Midbrain (tissue), 1 donor: Measurements from ENCODE around the gene HSPA4.
"Not testable (repeated sequence)": the region's sequence is repeated elsewhere in the genome, so short reads cannot be mapped to it uniquely, and the experiment has no call there.

ENCODE experiments used
- DNase-seq: peaks from one replicate; lab custom pipeline; 2025; lab: John Stamatoyannopoulos, UW

HSPA4 gene

GRCh38 chr5:133051542-133052316, at the start of gene HSPA4:
Gene HSPA4 (plus strand): TSS chr5:133052013. CDS start chr5:133052251, 238 bp downstream.
- peak; percentile 98 for DNase-seq

- DNase-seq = no peak
Measured at GRCh38 chr5:133006653-133007052, 45.2 kb upstream of the HSPA4 start.

GRCh38 chr5:133008455-133008854, 43.4 kb upstream of the HSPA4 start:
- not testable (repeated sequence) for DNase-seq

- no peak for DNase-seq
Measured at GRCh38 chr5:133015466-133015865, 36.3 kb upstream of the HSPA4 start.

DNA sequence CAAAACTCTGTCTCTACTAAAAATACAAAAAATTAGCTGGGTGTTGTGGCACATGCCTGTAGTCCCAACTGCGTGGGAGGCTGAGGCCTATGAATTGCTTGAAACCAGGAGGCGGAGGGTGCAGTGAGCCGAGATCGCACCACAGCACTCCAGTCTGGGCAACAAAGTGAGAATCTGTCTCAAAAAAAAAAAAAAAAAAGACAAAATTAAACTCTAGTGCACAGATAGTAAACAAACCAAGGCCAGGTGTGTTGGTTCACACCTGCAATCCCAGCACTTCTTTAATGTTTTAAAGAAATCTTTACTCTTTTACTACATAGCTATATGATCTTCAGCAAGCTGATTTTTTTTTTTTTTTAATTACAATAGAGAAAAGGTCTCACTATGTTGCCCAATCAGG, 33.8 kb upstream of the HSPA4 start:
- no peak for DNase-seq

DNA sequence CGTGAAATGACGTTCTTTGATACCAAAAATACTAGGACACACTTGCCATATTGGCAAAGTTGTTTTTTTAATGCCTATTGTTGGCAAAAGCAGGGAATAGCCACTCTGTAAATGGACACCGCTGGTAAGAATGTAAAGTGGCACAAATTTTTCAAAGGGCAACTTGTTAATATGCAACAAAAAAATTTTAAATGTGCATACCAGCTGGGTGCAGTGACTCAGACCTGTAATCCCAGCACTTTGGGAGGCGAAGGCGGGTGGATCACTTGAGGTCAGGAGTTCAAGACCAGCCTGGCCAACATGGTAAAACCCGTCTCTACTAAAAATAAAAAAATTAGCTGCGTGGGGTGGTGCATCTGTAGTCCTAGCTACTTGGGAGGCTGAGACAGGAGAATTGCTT, 32.3 kb upstream of the HSPA4 start:
- not testable (repeated sequence) for DNase-seq

DNA sequence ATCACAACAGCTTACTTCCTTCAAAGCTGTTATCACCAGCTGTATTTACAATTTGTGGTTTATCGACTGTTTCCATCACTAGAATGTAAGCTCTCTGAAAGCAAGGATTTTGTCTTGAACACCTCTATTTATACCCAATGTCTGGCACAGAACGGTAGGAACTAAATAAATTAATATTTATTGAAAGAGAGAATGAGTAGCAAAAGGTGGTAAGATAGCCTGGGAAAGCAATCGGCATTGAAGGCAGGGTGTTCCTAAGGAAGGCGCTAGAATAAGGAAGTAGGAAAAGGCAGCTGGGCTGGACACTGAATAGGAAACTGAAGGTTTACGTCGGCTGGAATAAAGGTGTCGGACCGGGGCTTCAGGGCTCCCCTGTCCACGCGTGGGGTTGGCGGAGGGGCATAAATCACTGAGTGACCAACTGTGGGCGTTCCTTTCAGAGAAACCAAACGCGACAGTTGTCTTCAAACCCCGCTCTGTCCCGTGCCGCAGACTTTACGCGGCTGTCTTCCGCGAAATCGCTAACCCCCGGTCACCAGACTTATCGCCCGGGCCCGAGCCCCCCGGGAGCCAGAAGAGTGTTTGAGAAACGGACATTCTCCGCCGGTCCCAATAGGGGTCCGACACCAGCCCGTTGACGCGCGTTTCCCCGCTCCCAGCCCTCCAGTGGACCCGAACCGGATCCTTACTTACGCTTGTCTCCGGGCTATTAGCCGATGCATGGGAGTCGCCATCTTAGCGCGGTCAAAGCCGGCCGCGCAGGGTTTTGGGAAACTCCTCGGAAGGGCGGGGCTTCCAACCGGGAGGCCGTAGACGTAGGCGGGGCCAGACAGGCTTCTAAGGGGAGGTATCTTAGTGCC, 25.8 kb upstream of the HSPA4 start, which contains the start of gene ZCCHC10:
Gene ZCCHC10 (minus strand): TSS at position 746 of the 860 bp plus-strand sequence. CDS start 12 bp downstream, at position 734.
- peak; percentile 94 for DNase-seq

DNA sequence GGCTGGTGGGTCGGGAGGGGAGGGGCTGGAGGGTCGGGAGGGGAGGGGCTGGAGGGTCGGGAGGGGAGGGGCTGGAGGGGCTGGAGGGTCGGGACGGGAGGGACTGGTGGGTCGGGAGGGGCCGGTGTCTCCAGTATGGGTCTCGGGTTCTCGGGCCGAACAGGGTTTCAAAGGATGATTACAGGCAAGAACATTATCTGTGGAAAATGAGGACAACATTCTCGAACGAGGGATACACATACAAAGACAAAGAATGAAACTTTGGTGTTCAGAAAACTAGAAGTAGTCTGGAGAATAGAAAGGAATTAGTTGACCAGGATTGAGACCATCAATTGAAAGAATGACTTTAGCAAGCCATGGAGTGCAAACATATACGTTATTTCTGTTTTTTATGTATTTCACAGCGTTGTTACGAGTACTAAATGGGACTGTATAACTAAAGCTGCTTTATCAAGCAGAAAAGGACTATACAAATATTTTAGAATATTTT, 25.1 kb upstream of the HSPA4 start:
- peak; percentile 70 for DNase-seq

DNA sequence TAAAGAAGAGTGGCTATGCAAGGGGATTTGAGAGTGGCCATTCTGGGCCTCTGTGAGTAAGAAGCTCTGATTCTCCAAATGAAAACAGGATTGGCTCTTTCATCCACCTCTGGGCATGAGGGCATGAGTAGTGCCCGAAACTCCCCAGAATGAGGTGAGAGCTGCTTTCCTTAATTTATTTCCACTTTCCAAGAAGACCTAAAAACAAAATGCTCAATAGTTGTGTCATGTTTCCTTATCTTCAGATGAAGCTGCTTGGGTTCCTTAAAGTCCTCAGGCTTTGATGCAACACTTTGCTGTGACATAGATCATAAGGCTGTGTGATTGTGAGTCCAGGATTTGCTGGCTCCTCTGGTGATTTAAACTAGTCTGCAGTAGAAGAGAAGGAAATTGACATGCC, 22.4 kb upstream of the HSPA4 start:
- DNase-seq = no peak

GRCh38 chr5:133030343-133031005, 21.3 kb upstream of the HSPA4 start:
- no peak for DNase-seq

DNA sequence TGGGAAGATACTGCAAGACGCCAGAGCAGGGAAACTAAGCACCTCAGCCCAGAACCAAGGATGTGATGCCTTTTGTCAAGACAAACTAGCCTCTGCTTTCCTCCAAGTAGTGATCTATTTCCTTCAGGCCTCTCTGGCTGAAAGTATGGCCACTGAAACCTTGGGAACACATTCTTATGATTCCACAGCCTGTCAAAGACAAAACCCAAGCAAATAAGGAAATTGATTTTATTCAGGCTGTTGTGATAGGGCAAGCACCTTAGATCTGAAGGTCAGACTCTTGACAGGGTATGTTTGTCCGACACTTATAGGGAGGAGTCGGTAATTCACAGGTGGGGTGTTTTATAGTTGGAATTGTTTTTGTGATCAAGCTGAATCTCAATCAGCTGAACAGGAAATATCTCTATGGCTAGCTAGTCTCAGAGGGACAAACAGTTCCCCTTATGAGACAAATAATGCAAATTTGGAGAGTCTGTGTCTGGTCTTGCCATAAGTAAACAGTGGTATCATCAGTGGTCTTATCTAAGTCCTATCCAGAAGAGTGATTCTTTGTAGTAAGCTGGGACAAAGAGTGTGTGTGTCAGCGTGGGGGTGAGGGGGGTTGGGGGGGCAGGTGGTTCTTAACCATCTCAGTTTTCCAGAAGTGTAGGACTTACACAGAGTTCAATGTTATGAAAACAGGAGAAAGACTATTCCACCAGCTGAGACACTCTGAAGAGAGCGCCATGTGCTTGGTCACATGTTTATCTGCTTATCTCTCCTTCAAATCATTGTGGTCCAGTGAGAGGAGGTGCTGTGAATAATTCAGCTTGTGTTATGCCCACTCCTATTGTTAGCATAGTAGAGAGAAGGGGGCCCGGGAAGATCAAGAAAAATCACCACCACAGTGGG, 18.7 kb upstream of the HSPA4 start:
- no peak for DNase-seq

DNA sequence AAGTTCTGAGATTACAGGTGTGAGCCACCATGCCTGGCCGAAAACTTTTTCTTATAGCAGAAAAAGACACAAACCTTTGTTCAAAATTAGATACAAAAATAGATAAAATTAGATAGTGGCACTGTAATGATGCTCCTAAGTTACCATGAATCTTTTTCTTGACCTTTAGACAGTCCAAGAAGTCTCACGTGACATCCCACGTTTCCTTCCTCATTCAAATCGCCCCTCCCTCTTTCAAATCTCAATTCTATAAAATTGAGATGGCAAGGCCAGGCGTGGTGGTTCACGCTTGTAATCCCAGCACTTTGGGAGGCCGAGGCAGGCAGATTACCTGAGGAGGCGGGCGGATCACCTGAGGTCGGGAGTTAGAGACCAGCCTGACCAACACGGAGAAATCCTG, 17.7 kb upstream of the HSPA4 start:
- no peak for DNase-seq

- no peak for DNase-seq
Measured at GRCh38 chr5:133035224-133035623, 16.6 kb upstream of the HSPA4 start.

- DNase-seq = not testable (repeated sequence)
Measured at GRCh38 chr5:133036677-133037076, 15.1 kb upstream of the HSPA4 start.

GRCh38 chr5:133041157-133041784, 10.5 kb upstream of the HSPA4 start:
- DNase-seq = no peak

- DNase-seq = no peak
Measured at GRCh38 chr5:133041910-133042309, 9.9 kb upstream of the HSPA4 start.

GRCh38 chr5:133046560-133046959, 5.3 kb upstream of the HSPA4 start:
- DNase-seq = not testable (repeated sequence)

DNA sequence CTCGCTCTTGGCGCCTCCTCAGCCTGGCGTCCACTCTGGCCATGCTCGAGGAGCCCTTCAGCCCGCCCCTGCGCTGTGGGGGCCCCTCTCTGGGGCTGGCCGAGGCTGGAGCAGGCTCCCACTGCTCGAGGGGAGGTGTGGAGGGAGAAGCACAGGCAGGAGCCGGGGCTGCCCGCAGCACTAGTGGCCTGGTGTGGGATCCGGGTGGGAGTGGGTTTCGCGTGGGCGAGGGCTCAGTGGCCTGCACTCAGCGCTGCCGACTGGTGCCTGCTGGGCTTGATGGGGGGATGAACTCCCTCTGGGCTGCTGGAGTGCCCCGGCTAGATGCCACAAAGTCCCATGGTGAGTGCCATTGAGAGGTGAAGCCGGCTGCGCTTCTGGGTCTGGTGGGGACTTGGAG, 4.4 kb upstream of the HSPA4 start:
- DNase-seq = no peak

DNA sequence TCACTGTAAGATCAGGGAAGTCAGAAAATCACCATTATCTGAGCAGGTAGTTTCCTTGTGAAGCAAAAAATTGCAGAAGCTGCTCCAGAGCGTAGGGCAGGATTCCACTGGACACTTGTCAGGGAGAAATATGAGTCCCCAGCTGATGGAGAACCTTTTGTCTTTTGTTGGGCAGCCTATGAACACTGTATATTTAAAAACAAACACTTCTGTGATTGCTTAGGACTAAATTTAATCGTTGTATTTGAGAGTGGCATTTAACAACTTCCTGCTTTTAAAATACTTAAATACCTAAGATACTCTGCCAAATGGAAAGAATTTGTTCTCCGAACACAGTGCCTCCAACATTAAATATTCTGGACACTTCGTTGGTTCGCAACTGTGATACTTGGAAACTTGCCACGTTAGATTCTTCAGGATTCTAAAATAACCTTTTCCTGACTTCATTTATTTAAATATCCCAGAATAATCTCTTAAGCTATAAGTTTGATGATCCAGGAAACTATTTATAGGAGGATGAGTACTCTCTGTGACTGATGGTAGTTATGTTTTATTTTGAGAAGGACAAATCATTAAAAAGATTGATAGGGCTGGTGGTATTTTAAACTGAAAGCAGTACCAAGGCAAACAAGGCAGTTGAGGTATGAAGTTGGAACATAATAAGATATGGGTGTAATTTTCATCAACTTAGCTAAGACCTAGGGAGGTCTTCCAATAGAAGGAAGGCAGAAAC, 2.7 kb upstream of the HSPA4 start:
- DNase-seq = no peak

DNA sequence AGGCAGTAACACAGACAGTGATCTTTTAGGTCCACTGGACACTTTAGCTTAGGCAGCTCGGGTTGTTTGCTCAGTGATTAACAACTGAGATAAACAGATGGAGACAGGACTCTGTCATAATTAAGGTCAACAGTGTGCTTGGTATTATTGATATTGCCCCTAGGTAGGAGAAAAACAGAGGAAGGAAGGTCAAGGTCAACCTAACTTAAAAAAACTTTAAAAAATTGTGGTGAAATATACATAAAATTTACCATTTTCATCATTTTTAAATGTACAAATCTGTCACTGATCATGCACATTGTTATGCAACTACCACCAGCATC, 2.1 kb upstream of the HSPA4 start:
- no peak for DNase-seq
